Measurements from ENCODE around the gene GUCY1A1.

Gene GUCY1A1

DNA sequence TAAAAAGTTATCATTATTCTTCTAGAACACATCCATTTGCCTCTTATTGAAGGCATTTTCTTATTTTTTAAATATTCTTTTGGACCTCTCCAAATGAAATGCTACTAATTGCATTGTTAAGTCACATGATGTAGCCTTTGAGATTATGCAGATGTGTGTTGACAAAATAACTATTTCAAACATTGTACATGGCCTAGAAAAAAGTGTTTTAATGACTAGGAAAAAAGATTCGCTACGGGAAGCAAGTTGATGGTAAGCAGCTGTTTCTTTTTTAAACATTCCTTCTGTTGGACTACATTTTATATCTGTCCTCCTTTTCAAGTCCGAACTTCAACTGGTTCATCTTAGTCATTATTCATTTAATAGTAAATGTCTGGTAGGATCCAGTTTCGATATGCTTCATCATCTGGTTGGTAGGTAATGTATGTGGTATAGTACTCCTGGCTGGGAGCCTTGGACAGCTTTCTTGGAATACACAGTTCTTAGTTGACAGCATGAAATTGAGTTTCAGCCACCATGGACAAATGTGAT is 34.3 kb upstream of the GUCY1A1 start (continued):
- TF ChIP-seq ZBTB10 (tag by site-specific recombination; IDR thresholded peaks at IDR 0.05) (no peak), ZBTB44 (tag by site-specific recombination; IDR thresholded peaks at IDR 0.05) (no peak), ZNF670 (tag by site-specific recombination; IDR thresholded peaks at IDR 0.05; ENCODE audit: low read depth) (no peak), KLF16 (tag by site-specific recombination; IDR thresholded peaks at IDR 0.05) (no peak), ZIC2 (tag by site-specific recombination; IDR thresholded peaks at IDR 0.05) (no peak), ZNF26 (tag by site-specific recombination; IDR thresholded peaks at IDR 0.05) (no peak)
- TF ChIP-seq, protein P1, sequence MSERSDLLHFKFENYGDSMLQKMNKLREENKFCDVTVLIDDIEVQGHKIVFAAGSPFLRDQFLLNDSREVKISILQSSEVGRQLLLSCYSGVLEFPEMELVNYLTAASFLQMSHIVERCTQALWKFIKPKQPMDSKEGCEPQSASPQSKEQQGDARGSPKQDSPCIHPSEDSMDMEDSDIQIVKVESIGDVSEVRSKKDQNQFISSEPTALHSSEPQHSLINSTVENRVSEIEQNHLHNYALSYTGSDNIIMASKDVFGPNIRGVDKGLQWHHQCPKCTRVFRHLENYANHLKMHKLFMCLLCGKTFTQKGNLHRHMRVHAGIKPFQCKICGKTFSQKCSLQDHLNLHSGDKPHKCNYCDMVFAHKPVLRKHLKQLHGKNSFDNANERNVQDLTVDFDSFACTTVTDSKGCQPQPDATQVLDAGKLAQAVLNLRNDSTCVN (tag by site-specific recombination; optimal IDR thresholded peaks at IDR 0.05): no peak
- TF ChIP-seq, protein P2, sequence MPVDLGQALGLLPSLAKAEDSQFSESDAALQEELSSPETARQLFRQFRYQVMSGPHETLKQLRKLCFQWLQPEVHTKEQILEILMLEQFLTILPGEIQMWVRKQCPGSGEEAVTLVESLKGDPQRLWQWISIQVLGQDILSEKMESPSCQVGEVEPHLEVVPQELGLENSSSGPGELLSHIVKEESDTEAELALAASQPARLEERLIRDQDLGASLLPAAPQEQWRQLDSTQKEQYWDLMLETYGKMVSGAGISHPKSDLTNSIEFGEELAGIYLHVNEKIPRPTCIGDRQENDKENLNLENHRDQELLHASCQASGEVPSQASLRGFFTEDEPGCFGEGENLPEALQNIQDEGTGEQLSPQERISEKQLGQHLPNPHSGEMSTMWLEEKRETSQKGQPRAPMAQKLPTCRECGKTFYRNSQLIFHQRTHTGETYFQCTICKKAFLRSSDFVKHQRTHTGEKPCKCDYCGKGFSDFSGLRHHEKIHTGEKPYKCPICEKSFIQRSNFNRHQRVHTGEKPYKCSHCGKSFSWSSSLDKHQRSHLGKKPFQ (tag by site-specific recombination; IDR thresholded peaks at IDR 0.05): no peak

DNA sequence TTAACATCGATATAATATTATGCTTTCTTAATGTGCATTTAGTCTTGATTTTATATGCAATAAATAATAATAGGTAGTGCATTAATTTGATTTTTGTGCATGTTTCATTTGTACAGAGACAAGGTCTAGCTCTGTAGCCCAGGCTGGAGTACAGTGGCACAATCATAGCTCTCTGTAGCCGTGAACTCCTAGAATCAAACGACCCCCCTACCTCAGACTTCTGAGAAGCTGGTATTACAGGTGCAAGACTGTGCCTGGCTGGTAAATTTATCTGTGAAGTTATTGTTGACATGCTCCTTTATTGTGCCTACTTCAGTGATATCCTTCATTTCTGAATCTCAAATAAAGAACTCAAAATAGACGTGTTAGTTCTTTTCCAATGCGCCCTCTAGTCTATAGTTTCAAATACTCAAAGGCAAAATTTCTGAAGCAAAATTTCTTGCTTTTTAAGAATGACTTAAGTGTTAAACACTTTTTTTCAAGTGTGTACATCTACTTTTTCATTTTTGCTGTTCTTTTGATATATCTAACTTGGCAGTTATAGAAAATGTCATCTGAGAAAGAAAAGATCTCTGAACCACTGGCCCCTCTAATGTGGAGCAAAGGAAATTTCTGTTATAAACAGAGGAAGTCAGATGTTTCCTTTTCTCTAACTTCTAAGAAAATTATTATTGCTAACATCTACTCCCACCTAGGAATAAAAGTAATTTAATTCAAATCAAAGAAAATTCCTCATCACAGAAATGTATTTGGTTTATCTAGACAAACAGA is 28.3 kb upstream of the GUCY1A1 start:
- ChIA-PET POLR2A (no interaction called here), CTCF (no interaction called here)
- no peaks in the 10 kb centered on the region for H3K36me3 ChIP-seq (ENCODE audit: control insufficient read depth in 2 of 2, insufficient read depth in 1 of 2, low read length in 2 of 2)
- H3K4me1 ChIP-seq (ENCODE audit: control insufficient read depth, insufficient read depth, low read length): no peaks in the 10 kb centered on the region
- TF ChIP-seq ZNF701 (tag by site-specific recombination; IDR thresholded peaks at IDR 0.05) (no peak), ZFP37 (tag by site-specific recombination; IDR thresholded peaks at IDR 0.05) (no peak), GLIS2 (tag by site-specific recombination; IDR thresholded peaks at IDR 0.05) (no peak), ZNF19 (tag by site-specific recombination; IDR thresholded peaks at IDR 0.05; ENCODE audit: low read depth) (no peak), KLF10 (tag by site-specific recombination; IDR thresholded peaks at IDR 0.05) (no peak), ZNF623 (tag by site-specific recombination; IDR thresholded peaks at IDR 0.05) (no peak), ZNF843 (tag by site-specific recombination; IDR thresholded peaks at IDR 0.05) (no peak), ZBTB49 (tag by site-specific recombination; IDR thresholded peaks at IDR 0.05; ENCODE audit: low read depth) (no peak)
- TF ChIP-seq, protein P3, sequence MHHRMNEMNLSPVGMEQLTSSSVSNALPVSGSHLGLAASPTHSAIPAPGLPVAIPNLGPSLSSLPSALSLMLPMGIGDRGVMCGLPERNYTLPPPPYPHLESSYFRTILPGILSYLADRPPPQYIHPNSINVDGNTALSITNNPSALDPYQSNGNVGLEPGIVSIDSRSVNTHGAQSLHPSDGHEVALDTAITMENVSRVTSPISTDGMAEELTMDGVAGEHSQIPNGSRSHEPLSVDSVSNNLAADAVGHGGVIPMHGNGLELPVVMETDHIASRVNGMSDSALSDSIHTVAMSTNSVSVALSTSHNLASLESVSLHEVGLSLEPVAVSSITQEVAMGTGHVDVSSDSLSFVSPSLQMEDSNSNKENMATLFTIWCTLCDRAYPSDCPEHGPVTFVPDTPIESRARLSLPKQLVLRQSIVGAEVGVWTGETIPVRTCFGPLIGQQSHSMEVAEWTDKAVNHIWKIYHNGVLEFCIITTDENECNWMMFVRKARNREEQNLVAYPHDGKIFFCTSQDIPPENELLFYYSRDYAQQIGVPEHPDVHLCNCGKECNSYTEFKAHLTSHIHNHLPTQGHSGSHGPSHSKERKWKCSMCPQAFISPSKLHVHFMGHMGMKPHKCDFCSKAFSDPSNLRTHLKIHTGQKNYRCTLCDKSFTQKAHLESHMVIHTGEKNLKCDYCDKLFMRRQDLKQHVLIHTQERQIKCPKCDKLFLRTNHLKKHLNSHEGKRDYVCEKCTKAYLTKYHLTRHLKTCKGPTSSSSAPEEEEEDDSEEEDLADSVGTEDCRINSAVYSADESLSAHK (tag by site-specific recombination; IDR thresholded peaks at IDR 0.05): no peak
- no peaks in the 10 kb centered on the region for H3K9me3 ChIP-seq (ENCODE audit: control insufficient read depth, insufficient read depth, low read depth, low read length)
- no peak overlapping the region for H3K27ac ChIP-seq (ENCODE audit: extremely low read depth, low read depth, low read length)
- no peak overlapping the region for H3K4me3 ChIP-seq (ENCODE audit: low read depth, low read length)

Measured in HEK293 (cell line).